ENCODE results near the gene ADGRV1. TPM values are rescaled to one million over a fixed set of nuclear protein-coding genes. Genes with fewer than 3 reads are reported as not detected.

The ADGRV1 gene
- total RNA-seq, 3 donors from 2014 or later = 0.32 to 0.54 (median 0.53) TPM

DNA sequence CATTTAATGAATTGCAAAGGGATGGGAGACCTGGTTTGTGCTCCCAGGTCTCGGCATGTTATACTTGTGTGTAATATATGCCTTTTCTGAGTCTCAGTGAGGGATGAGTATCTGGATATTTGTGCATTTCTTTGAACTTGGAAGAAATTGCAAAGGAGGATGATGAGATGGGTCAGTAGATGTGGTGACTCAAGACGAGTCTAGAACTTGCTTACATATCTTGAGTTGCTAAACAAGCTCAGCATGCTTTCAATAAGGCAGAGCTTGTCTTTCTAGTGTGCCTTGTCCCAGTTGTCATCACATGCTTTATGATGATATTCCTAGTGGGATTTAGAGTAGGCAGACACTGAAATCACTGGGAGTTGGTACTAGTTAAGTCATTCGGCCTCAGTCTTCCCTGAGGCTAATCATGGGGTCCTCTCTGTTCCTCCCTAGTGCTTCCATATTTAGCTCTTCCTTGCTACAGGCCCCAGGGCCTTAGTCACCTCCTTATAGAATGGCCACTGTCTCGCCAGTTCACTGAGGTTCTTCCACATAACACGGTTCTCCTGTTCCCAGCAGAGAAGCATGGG, 602.2 kb downstream of the ADGRV1 start:
- Mint-ChIP-seq H3K4me1 (ENCODE audit: low read depth) (peaks cover 22% of the 10 kb centered on the region), H3K9me3 (no peaks in the 10 kb centered on the region), H3K36me3 (ENCODE audit: insufficient read depth) (no peaks in the 10 kb centered on the region)

DNA sequence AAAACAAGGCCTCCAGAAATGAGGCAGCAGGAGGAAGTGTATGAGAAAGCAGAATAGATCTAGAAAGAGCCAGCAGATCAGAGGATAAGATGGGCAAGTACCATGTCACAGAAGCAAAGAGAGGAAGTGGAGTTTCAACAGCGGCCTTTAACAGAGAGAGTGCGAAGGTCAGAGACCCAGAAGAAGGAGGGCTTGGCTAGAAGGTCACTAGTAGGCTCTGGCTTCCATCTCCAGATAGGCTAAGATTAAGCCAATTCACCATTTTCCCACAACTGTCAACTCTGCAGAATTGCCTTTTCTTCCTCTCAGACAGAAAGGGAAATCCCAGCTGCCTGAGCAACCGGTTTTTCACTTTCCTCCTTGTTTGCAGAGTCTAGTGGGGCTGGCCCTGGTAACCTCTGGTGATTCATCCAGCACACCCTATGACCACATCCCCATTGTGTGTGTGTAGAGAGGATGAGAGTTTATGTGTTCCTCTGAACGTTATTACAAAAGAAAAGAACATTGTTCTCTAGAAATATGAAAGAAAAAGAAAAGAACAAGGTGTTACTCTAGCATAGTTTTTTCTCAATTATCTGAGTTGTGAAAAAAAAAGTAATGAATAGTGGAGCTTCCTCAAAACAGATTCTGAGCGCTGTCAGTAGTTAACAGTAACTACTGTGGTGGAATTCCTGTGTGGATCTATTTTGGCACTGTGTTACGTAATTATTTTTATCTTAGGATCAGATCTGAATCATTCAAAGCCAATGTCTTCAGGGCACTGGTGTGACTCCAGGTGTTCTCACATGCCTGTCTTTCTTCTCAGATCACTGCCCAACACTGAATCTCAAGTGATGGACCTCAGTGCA, 604.2 kb downstream of the ADGRV1 start:
- peak overlapping the region; percentile 45 for H3K4me3 Mint-ChIP-seq
- DNase-seq (peak; percentile 20), ATAC-seq (peak; percentile 99)
- H3K9me3 Mint-ChIP-seq = no peaks in the 10 kb centered on the region
- H3K4me1 Mint-ChIP-seq (ENCODE audit: low read depth) = peaks cover 22% of the 10 kb centered on the region
- no peaks in the 10 kb centered on the region for H3K36me3 Mint-ChIP-seq (ENCODE audit: insufficient read depth)
- no peaks in the 10 kb centered on the region for H3K27me3 Mint-ChIP-seq (ENCODE audit: low read depth)

More for the DNA sequence above, 602.2 kb downstream of the ADGRV1 start:
- DNase-seq (no peak), ATAC-seq (no peak)
- Mint-ChIP-seq H3K4me3 (no peak overlapping the region), H3K27me3 (ENCODE audit: low read depth) (no peaks in the 10 kb centered on the region)

DNA sequence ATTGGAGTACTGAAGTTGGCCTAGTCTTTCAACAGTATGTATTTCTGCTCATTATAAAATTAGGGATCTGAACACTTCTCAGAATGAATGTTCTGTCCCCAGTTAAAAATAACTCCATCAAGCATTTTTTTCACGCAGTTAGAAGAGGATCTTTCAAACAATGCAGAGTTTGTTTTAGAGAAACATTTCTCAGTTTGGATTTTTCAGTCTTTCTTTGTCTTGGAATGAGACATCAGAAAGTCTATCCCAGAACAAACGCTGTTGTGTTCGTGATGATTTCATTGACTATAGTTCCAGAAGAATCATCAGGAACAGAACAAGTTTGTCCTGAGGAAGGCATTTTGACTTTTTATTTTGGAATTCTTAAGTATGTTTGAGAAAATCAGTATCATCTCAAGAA, 605.8 kb downstream of the ADGRV1 start:
- no peak for DNase-seq
- Mint-ChIP-seq H3K9me3 (no peaks in the 10 kb centered on the region), H3K36me3 (ENCODE audit: insufficient read depth) (no peaks in the 10 kb centered on the region), H3K4me1 (ENCODE audit: low read depth) (peaks cover 22% of the 10 kb centered on the region), H3K27me3 (ENCODE audit: low read depth) (no peaks in the 10 kb centered on the region), H3K4me3 (no peak overlapping the region)
- no peak for ATAC-seq

DNA sequence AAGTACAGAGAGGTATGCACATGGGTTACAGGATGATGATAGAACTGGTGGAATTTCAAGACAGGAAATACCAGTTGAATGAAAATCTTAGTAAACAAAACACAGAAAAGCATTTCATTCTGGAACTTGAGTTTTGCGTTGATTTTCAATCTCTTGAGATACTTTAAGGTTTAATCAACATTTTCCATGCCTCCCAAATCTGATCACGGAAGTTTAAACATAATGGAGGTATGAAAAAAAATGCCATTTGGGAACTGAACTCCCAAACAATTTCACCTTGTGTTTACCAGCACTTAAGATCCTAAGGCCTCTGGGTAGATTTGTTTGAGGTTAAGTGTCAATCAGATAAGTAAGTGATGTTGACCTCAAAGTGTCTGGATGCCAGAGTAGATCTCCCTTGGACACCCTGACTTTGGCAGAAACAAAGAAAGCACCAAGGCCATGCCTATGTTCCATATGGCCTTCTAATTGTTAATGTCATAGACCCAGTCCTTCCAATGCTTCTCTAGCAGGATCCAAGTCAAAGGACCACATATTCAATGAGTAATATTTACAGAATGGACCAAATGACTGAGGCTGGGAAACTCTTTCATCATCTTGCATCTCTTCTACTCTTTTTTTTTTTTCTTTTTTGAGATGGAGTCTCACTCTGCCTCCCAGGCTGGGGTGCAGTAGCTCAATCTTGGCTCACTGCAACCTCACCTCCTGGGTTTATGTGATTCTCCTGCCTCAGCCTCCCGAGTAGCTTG, 607.6 kb downstream of the ADGRV1 start:
- no peak overlapping the region for H3K4me3 Mint-ChIP-seq
- DNase-seq = no peak
- H3K4me1 Mint-ChIP-seq (ENCODE audit: low read depth) = peaks cover 34% of the 10 kb centered on the region
- no peaks in the 10 kb centered on the region for H3K27me3 Mint-ChIP-seq (ENCODE audit: low read depth)
- no peaks in the 10 kb centered on the region for H3K36me3 Mint-ChIP-seq (ENCODE audit: insufficient read depth)
- ATAC-seq = no peak
- no peaks in the 10 kb centered on the region for H3K9me3 Mint-ChIP-seq

DNA sequence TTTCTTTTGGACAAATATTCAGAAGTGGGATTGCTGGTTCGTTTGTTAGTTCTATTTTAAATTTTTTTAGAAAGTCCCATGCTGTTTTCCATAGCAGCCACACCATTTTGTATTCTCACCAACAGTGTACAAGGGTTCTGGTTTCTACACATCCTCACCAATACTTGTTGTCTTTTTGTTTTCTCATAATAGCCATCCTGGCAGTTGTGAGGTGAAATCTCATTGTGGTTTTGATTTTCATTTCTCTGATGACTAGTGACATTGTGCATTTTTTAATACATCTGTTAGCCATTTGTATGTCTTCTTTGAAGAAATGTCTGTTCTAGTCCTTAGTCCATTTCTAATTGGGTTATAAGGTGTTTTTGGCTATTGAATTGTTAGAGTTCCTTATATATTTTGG, 610.3 kb downstream of the ADGRV1 start:
- Mint-ChIP-seq H3K4me3 (no peak overlapping the region), H3K4me1 (ENCODE audit: low read depth) (peaks cover 12% of the 10 kb centered on the region)

DNA sequence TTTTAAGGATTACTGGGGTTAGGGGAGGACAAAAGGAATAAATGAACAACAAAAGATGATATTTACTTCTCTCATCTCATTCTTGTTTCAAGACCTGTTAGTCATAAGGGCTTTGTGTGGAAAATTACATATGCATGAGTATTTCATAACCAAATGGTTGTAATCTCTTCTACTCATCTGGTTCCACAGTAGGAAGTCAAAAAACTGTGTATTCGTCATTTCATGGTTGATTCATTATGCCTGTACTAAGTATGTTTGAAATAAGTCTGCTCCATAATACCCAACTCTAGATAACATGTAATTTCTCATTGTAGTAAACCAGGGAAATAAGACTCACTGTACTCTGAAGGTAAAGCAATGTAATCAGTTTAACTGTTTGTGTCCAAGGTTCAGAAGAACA, 611.7 kb downstream of the ADGRV1 start:
- H3K27me3 Mint-ChIP-seq (ENCODE audit: low read depth) = no peaks in the 10 kb centered on the region
- no peak overlapping the region for H3K4me3 Mint-ChIP-seq
- no peaks in the 10 kb centered on the region for H3K9me3 Mint-ChIP-seq
- H3K4me1 Mint-ChIP-seq (ENCODE audit: low read depth) = peaks cover 12% of the 10 kb centered on the region
- no peaks in the 10 kb centered on the region for H3K36me3 Mint-ChIP-seq (ENCODE audit: insufficient read depth)
- DNase-seq (no peak), ATAC-seq (peak; percentile 91 to 97)

More for the DNA sequence above, 610.3 kb downstream of the ADGRV1 start:
- Mint-ChIP-seq H3K36me3 (ENCODE audit: insufficient read depth) (no peaks in the 10 kb centered on the region), H3K27me3 (ENCODE audit: low read depth) (no peaks in the 10 kb centered on the region), H3K9me3 (no peaks in the 10 kb centered on the region)
- no peak for ATAC-seq
- no peak for DNase-seq

DNA sequence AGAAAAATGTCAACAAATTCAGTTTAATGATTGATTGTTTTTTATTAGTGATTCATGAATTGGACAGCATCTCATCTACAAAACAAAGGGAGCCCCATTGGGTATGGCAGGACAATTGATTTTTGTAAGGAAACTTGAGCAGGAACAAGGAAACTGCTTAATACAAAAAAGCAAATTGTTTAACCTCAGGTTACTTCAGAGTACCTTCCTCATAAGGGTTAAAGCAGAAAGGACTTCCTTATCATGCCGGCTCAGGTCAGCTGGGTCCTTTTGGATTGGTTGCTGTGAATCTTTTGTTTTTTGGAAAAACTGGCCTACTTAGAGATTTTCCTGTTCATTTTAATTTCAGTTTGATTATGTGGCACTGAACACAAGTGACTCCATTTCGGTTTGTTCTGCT, 612.7 kb downstream of the ADGRV1 start:
- no peaks in the 10 kb centered on the region for H3K27me3 Mint-ChIP-seq (ENCODE audit: low read depth)
- no peaks in the 10 kb centered on the region for H3K36me3 Mint-ChIP-seq (ENCODE audit: insufficient read depth)
- no peaks in the 10 kb centered on the region for H3K9me3 Mint-ChIP-seq
- H3K4me1 Mint-ChIP-seq (ENCODE audit: low read depth) = peaks cover 12% of the 10 kb centered on the region
- H3K4me3 Mint-ChIP-seq = no peak overlapping the region
- ATAC-seq (no peak), DNase-seq (no peak)

DNA sequence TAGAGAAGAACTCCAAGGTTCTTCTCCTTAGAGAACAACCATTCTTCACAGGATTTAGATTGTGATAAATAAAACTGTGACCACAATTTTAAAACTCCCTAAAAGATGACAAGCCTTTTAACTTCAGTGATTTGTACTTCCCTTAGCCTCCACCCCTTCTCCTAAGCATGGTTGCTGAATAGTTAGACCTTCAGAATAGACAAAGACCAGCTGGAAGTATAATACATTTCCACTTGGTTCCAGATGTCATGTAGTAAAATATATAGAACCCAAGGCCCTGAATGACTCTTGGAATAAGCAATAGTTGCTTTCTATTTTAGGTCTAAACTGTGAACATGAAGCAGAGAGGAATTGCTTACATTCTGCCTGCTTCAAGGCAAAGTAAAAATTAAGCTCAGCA, 615.8 kb downstream of the ADGRV1 start:
- DNase-seq (no peak), ATAC-seq (no peak)
- H3K4me1 Mint-ChIP-seq (ENCODE audit: low read depth) = peaks cover 12% of the 10 kb centered on the region
- H3K27me3 Mint-ChIP-seq (ENCODE audit: low read depth) = no peaks in the 10 kb centered on the region
- H3K9me3 Mint-ChIP-seq = no peaks in the 10 kb centered on the region
- H3K36me3 Mint-ChIP-seq (ENCODE audit: insufficient read depth) = no peaks in the 10 kb centered on the region
- no peak overlapping the region for H3K4me3 Mint-ChIP-seq

DNA sequence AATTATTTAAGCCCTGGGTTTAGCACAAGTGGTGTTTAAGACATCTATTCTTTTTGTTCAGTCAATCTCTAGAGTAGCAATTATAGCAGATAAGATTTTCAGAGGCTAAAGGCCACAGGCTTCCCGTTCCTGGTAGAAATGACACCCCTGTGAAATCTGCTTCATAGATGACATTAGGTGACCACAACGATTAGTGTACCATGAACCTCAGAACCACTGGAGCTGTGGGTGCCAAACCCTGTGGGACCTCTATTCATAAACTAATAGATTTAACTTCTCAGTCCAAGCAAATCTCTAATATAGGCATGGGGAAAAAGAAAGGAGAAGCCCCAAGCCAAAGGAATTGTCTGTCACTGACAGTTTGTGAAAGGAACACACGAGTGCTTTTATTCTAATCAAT, 617.1 kb downstream of the ADGRV1 start:
- H3K27me3 Mint-ChIP-seq (ENCODE audit: low read depth) = no peaks in the 10 kb centered on the region

DNA sequence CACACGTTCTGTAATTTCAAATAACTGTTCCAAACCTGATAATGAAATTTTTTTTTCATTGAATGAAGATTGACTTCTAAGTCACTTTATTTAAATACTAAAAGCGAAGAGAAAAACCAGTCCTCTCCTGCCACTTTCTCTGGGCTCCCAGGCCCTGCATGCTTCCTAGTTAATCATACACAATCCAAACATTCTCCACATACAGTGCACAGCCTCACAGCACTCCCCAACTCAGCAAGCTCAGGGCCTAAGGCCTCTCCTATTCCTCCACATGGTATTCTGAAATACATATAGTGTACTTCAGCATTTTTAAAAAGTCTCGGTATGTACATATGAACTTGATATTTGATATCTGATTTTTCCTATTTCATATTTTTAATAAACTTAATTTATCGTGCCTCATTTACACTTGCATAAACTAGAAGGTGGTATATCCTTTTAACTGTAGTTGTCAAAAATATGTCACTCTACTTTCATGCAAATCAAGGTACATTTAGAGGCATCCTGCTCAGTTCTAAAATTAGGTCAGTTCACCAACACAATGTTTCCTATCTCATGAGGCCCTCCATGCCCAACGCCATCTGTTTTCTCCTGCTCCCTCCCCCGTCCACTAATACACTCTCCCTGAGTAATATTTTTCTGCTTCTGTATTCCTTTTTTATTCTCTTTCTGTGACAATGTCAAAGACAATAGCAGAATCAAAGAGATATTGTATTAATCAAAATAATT, 617.9 kb downstream of the ADGRV1 start:
- Mint-ChIP-seq H3K4me1 (ENCODE audit: low read depth) (no peaks in the 10 kb centered on the region), H3K4me3 (no peak overlapping the region), H3K27me3 (ENCODE audit: low read depth) (no peaks in the 10 kb centered on the region), H3K36me3 (ENCODE audit: insufficient read depth) (no peaks in the 10 kb centered on the region), H3K9me3 (no peaks in the 10 kb centered on the region)
- DNase-seq (no peak), ATAC-seq (no peak)

More for the DNA sequence above, 617.1 kb downstream of the ADGRV1 start:
- H3K4me3 Mint-ChIP-seq = no peak overlapping the region
- no peaks in the 10 kb centered on the region for H3K9me3 Mint-ChIP-seq
- H3K36me3 Mint-ChIP-seq (ENCODE audit: insufficient read depth) = no peaks in the 10 kb centered on the region
- peaks cover under 1% of the 10 kb centered on the region for H3K4me1 Mint-ChIP-seq (ENCODE audit: low read depth)
- DNase-seq (no peak), ATAC-seq (no peak)

DNA sequence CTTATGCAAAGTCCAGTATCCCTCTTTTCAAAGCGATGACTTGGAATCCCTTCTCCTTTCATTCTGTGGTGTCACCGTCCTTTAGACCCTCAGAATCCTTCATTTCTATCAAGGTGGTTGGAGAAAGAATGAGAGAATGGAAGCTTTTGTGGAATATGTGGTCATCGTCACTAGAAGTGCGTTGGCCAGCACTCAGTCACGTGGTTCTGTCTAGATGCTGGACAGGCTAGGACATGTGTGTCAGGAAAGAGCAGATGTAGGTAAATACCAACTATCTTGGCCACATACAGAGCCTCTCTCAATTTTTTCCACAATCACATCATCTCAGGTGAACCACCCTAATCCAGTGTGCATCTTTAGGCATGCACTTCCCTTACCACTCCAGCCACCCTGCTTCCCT, 618.5 kb downstream of the ADGRV1 start:
- DNase-seq (no peak), ATAC-seq (no peak)
- Mint-ChIP-seq H3K36me3 (ENCODE audit: insufficient read depth) (no peaks in the 10 kb centered on the region), H3K27me3 (ENCODE audit: low read depth) (no peaks in the 10 kb centered on the region), H3K4me1 (ENCODE audit: low read depth) (no peaks in the 10 kb centered on the region), H3K9me3 (no peaks in the 10 kb centered on the region), H3K4me3 (no peak overlapping the region)

DNA sequence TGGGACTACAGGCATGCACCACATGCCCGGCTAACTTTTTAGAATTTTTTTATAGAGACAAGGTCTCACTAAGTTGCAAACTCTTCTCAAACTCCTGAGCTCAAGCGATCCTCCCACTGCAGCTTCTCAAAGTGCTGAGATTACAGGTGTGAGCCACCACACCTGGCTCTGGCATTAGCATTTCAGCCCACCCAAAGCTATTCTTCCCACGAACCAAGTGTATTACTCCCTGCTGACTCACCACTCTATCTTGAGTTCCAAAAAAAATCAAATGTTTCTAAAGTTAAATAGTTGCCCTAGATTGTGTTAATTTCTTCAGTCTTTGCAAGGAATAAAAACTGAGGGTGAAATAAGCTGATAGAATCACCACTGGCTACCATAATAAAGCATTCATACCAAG, 619.0 kb downstream of the ADGRV1 start:
- H3K27me3 Mint-ChIP-seq (ENCODE audit: low read depth) = no peaks in the 10 kb centered on the region
- ATAC-seq = no peak
- H3K4me3 Mint-ChIP-seq = no peak overlapping the region
- no peak for DNase-seq
- H3K36me3 Mint-ChIP-seq (ENCODE audit: insufficient read depth) = no peaks in the 10 kb centered on the region
- H3K9me3 Mint-ChIP-seq = no peaks in the 10 kb centered on the region
- H3K4me1 Mint-ChIP-seq (ENCODE audit: low read depth) = no peaks in the 10 kb centered on the region

DNA sequence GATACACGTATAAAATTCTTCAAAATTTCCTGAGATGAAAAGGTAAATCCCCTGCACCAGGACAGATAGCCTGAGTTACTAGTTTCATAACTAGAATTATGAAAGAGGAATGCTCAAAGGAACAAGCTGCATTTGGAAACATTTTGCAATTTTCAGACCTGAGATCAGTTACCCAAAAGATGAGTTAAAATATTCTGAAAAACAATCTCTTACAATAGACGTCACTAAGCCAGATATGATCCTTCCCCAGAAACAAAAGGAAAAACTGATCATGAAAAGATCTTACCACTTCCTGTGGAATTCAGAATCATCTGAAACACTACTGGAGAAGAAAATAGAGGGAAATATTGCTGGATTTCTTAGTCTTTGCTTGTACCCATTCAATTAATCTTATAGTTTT, 619.9 kb downstream of the ADGRV1 start:
- Mint-ChIP-seq H3K4me1 (ENCODE audit: low read depth) (peaks cover under 1% of the 10 kb centered on the region), H3K4me3 (no peak overlapping the region), H3K27me3 (ENCODE audit: low read depth) (no peaks in the 10 kb centered on the region), H3K9me3 (no peaks in the 10 kb centered on the region), H3K36me3 (ENCODE audit: insufficient read depth) (no peaks in the 10 kb centered on the region)
- no peak for ATAC-seq
- DNase-seq = no peak

DNA sequence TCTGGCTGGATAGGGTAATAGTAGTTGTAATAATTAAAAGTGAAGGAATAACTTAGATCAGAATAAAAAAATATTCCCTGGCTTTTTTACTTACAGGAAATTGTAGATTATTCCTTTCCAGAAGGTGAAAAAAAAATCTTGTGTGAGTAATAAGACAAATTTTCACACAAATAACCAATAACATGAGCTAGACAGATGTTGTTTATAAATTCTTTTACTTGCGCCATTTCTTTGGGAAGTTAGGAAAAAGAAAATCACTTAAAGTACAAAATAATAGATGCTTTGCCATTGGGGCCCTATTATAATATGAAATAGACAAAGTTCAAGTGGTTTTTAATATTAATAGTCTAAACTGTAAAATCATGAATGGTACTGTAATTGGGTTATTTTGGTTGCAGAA, 620.4 kb downstream of the ADGRV1 start:
- DNase-seq (no peak), ATAC-seq (no peak)
- Mint-ChIP-seq H3K4me1 (ENCODE audit: low read depth) (peaks cover 6% of the 10 kb centered on the region), H3K36me3 (ENCODE audit: insufficient read depth) (no peaks in the 10 kb centered on the region), H3K27me3 (ENCODE audit: low read depth) (no peaks in the 10 kb centered on the region), H3K4me3 (no peak overlapping the region), H3K9me3 (no peaks in the 10 kb centered on the region)
